HG02970 (cell line): Measurements from ENCODE around the gene TAC4.

Source experiments
- ATAC-seq: cut with Tn5 transposase; IDR thresholded peaks from one replicate; pipeline ENCODE4 v1.9.1; 2021; ENCODE audit warnings: mild to moderate bottlenecking, moderate library complexity, moderate number of reproducible peaks; ENCODE audit not compliant: unreplicated experiment, low FRiP score

The TAC4 gene

GRCh38 chr17:49848019-49848473 lies at the start of gene TAC4:
TSS of gene TAC4 (minus strand) at chr17:49848069. CDS start at chr17:49848017, 52 bp downstream.
- no peak for ATAC-seq

GRCh38 chr17:49896860-49897259 lies 49.0 kb upstream of the TAC4 start:
- no peak for ATAC-seq

GRCh38 chr17:49896222-49896621 lies 48.4 kb upstream of the TAC4 start:
- no peak for ATAC-seq

- ATAC-seq, result no peak
These were observed 47.9 kb upstream of the TAC4 start for GRCh38 chr17:49895812-49896211.

GRCh38 chr17:49894761-49895160 lies 46.9 kb upstream of the TAC4 start:
- ATAC-seq, result no peak

GRCh38 chr17:49891694-49892389 lies 44.0 kb upstream of the TAC4 start:
- ATAC-seq, result no peak

GRCh38 chr17:49891271-49891670 lies 43.4 kb upstream of the TAC4 start:
- no peak for ATAC-seq

- ATAC-seq, result no peak
These were observed 43.0 kb upstream of the TAC4 start for GRCh38 chr17:49890852-49891251.

- no peak for ATAC-seq
These were observed 42.4 kb upstream of the TAC4 start for GRCh38 chr17:49890077-49890821.

- ATAC-seq, result no peak
These were observed 41.6 kb upstream of the TAC4 start for GRCh38 chr17:49889500-49889899.

GRCh38 chr17:49887744-49888360 lies 40.0 kb upstream of the TAC4 start:
- ATAC-seq, result no peak

GRCh38 chr17:49887086-49887743 lies 39.3 kb upstream of the TAC4 start:
- no peak for ATAC-seq

GRCh38 chr17:49886036-49886435 lies 38.2 kb upstream of the TAC4 start:
- no peak for ATAC-seq

GRCh38 chr17:49882434-49882833 lies 34.6 kb upstream of the TAC4 start:
- no peak for ATAC-seq

- ATAC-seq, result no peak
These were observed 33.2 kb upstream of the TAC4 start for GRCh38 chr17:49881054-49881402.

GRCh38 chr17:49880291-49881053 lies 32.6 kb upstream of the TAC4 start:
- no peak for ATAC-seq

- no peak for ATAC-seq
These were observed 31.3 kb upstream of the TAC4 start for GRCh38 chr17:49878931-49879904.

- ATAC-seq, result no peak
These were observed 27.8 kb upstream of the TAC4 start for GRCh38 chr17:49875685-49876084.

GRCh38 chr17:49874911-49875310 lies 27.0 kb upstream of the TAC4 start:
- ATAC-seq, result no peak
